A673 (cell line): ENCODE results near the gene SLC18A2. TPM values are rescaled to one million over a fixed set of nuclear protein-coding genes. Genes with fewer than 3 reads are reported as not detected.

ENCODE experiments used
- BruUV-seq: library from RNA; stranded (reverse); fragments of 400-500 nt; replicated peaks from 2 replicates; lab custom pipeline; 2021; lab: Mats Ljungman, UMichigan
- CTCF ChIA-PET: fragments of 300-600 bp; sonication (Branson Sonifier 250); formaldehyde crosslinking; loops from one replicate; lab custom pipeline; 2022; ENCODE audit warnings: antibody characterized with exemption; lab: Charles Lee
- POLR2A ChIA-PET: fragments of 300-600 bp; sonication (Branson Sonifier 250); formaldehyde crosslinking; loops from one replicate; lab custom pipeline; 2022; ENCODE audit warnings: antibody characterized with exemption; ENCODE audit not compliant: low non-redundant PET; lab: Charles Lee
- DNase-seq: peaks from one replicate; pipeline ENCODE4 v3.0.0-alpha.2; 2015; ENCODE audit warnings: low spot score
- H3K27ac ChIP-seq: fragments of 200-600 bp; sonication (generic); 2 replicates; pipeline ENCODE4 v1.5.1; 2016; ENCODE audit warnings: mixed run types, low read depth, mild to moderate bottlenecking, mixed read lengths, antibody characterized with exemption, low read length; ENCODE audit not compliant: poor library complexity, severe bottlenecking
- H3K27me3 ChIP-seq: fragments of 200-600 bp; sonication (generic); replicated peaks from 2 replicates; pipeline ENCODE4 v1.6.1; 2017; ENCODE audit warnings: mixed run types, low read depth, mild to moderate bottlenecking, mixed read lengths, antibody characterized with exemption, low read length; ENCODE audit not compliant: insufficient read depth, poor library complexity
- H3K36me3 ChIP-seq: fragments of 200-600 bp; sonication (generic); 2 replicates; pipeline ENCODE4 v1.6.1; 2016; ENCODE audit warnings: mixed run types, mild to moderate bottlenecking, mixed read lengths, antibody characterized with exemption, low read length; ENCODE audit not compliant: insufficient read depth, poor library complexity, severe bottlenecking
- H3K4me1 ChIP-seq: fragments of 200-600 bp; sonication (generic); 2 replicates; pipeline ENCODE4 v1.6.1; 2017; ENCODE audit warnings: mixed run types, mild to moderate bottlenecking, mixed read lengths, antibody characterized with exemption, low read length; ENCODE audit not compliant: insufficient read depth, poor library complexity, severe bottlenecking
- H3K4me3 ChIP-seq: fragments of 200-600 bp; sonication (generic); 2 replicates; pipeline ENCODE4 v1.5.1; 2016; ENCODE audit warnings: low read depth, mixed run types, mild to moderate bottlenecking, mixed read lengths, low read length; ENCODE audit not compliant: poor library complexity, severe bottlenecking
- H3K9me3 ChIP-seq: fragments of 200-600 bp; sonication (generic); 2 replicates; pipeline ENCODE4 v1.6.1; 2016; ENCODE audit warnings: mixed run types, low read depth, mild to moderate bottlenecking, mixed read lengths, antibody characterized with exemption, low read length; ENCODE audit not compliant: poor library complexity, severe bottlenecking
- CTCF ChIP-seq: fragments of 300-800, 200-600 bp; sonication (generic); conservative IDR thresholded peaks from 2 replicates; pipeline ENCODE4 v1.5.1; 2017; ENCODE audit warnings: low read depth, mild to moderate bottlenecking, antibody characterized with exemption, low read length, moderate library complexity, mixed read lengths
- EZH2 ChIP-seq: fragments of 200-600 bp; sonication (generic); IDR thresholded peaks from 2 replicates; pipeline ENCODE4 v1.6.1; 2017; ENCODE audit warnings: borderline replicate concordance, low read depth, mild to moderate bottlenecking, mixed read lengths, antibody characterized with exemption, low read length; ENCODE audit not compliant: poor library complexity, severe bottlenecking
- intact Hi-C: fragments of 100-400 bp; cut with micrococcal nuclease; formaldehyde crosslinking; loops from one replicate; pipeline ENCODE4 v1.10.0; 2022; ENCODE audit not compliant: unreplicated experiment
- total RNA-seq: library from RNA; stranded (reverse); gene quantifications from 2 replicates; pipeline ENCODE4 v1.2.3, GENCODE V29; 2021

Gene SLC18A2
- total RNA-seq, 1 experiment from 2014 or later: 0.06 TPM

DNA sequence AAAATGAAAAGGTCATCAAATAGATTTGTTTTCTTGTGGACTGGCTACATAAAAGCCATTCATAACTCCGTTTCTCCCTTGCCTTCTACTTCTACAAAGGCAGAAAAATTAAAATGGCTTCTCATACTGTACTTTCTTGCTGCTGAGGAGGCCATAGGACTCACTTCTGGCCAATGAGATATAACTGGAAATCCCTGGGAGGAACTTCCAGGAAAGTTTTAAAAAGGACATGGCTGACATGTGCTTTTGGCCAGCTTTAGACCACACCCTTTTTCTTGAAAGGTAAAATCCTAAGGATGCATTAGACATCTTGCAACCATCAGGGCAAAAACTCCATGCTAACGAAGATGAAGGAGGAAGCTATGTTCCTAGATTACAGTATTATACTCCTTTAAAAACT, 75.8 kb downstream of the SLC18A2 start:
- intact Hi-C loops: no loop called here
- no peaks in the 10 kb centered on the region for H3K27me3 ChIP-seq
- H3K4me1 ChIP-seq: no peaks in the 10 kb centered on the region
- no peaks in the 10 kb centered on the region for H3K36me3 ChIP-seq
- H3K4me3 ChIP-seq: no peak overlapping the region
- no TSS peak for BruUV-seq
- TF ChIP-seq CTCF: no peak
- TF ChIP-seq EZH2: no peak
- CTCF ChIA-PET: no interaction called here
- H3K9me3 ChIP-seq: no peaks in the 10 kb centered on the region
- POLR2A ChIA-PET: no interaction called here
- no peak for DNase-seq
- no peak overlapping the region for H3K27ac ChIP-seq

- Histone ChIP-seq H3K36me3 (no peaks in the 10 kb centered on the region), H3K4me1 (no peaks in the 10 kb centered on the region), H3K27me3 (no peaks in the 10 kb centered on the region), H3K4me3 (no peak overlapping the region), H3K9me3 (no peaks in the 10 kb centered on the region), H3K27ac (no peak overlapping the region)
- POLR2A ChIA-PET: interaction anchor here (0.9 kb wide), 1 partner anchor 164 kb away, joined by 3 read pairs; no protein-coding TSS in a partner anchor
- no TSS peak for BruUV-seq
- intact Hi-C loops: no loop called here
- peak; percentile 12 for DNase-seq
- CTCF ChIA-PET: interaction anchor here (0.5 to 2.9 kb wide), 4 partner anchors 92 to 707 kb away, joined by 3 to 41 read pairs (median 3); no protein-coding TSS in a partner anchor
- TF ChIP-seq EZH2 (no peak), CTCF (peak; percentile 58; the same call in 1 of the 2 replicates)
These were observed 78.0 kb downstream of the SLC18A2 start for GRCh38 chr10:117318909-117319308.

DNA sequence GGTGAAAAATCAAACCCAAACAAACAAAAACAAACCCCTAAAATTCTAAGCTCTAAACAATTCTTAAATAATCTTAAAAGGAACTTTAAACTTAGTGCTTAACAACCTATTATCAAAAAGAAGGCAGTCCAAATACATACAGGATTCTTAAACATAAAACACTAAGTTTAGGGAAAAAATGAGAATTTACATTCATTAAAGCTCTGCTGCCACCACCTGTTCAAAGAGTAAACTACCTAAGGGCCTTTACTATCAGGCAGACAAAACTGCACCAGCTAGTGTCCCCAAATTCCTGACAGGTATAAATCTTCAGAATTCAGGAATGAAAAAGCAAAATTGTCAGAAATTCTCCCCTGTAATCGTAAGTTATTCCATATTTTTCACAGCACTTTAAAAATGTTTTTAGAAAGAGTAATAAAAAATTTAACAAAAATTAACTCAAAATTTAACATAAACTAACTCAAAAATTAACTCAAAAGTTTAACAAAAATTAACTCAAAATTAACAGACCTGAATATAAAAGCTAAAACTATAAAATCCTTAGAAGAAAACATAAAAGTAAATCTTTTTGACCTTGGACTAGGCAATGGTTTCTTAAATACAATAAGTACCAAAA, 79.2 kb downstream of the SLC18A2 start:
- no peaks in the 10 kb centered on the region for H3K9me3 ChIP-seq
- no TSS peak for BruUV-seq
- ChIA-PET POLR2A (no interaction called here), CTCF (interaction anchor here (0.9 to 2.9 kb wide), 4 partner anchors 73 to 112 kb away, joined by 3 to 41 read pairs (median 4); no protein-coding TSS in a partner anchor)
- intact Hi-C loops: loop anchor here (1.0 kb wide), 1 partner anchor 104 kb away; no protein-coding TSS in a partner anchor
- H3K4me1 ChIP-seq: no peaks in the 10 kb centered on the region
- H3K36me3 ChIP-seq: no peaks in the 10 kb centered on the region
- peak; percentile 54 for DNase-seq
- H3K4me3 ChIP-seq: no peak overlapping the region
- TF ChIP-seq CTCF: peak; percentile 73
- TF ChIP-seq EZH2: no peak
- H3K27ac ChIP-seq: no peak overlapping the region
- no peaks in the 10 kb centered on the region for H3K27me3 ChIP-seq
